EH (cell line): ENCODE results near the gene DPT.
A peak's percentile ranks its signal among the peaks of the same experiment; 100 is the strongest.

Source experiments
- DNase-seq: peaks from one replicate; pipeline ENCODE4 v3.0.0-alpha.2; 2015; ENCODE audit warnings: low read depth

DPT gene

GRCh38 chr1:168664069-168664834 lies 64.8 kb downstream of the DPT start:
- DNase-seq, result no peak

GRCh38 chr1:168656485-168656884 lies 72.5 kb downstream of the DPT start:
- no peak for DNase-seq

GRCh38 chr1:168654198-168654915 lies 74.6 kb downstream of the DPT start:
- peak; percentile 4 for DNase-seq

GRCh38 chr1:168653567-168653966 lies 75.4 kb downstream of the DPT start:
- DNase-seq, result no peak

- no peak for DNase-seq
Measured at GRCh38 chr1:168645721-168646120, 83.3 kb downstream of the DPT start.
